ENCODE measurements around the gene SKIC3.

DNA sequence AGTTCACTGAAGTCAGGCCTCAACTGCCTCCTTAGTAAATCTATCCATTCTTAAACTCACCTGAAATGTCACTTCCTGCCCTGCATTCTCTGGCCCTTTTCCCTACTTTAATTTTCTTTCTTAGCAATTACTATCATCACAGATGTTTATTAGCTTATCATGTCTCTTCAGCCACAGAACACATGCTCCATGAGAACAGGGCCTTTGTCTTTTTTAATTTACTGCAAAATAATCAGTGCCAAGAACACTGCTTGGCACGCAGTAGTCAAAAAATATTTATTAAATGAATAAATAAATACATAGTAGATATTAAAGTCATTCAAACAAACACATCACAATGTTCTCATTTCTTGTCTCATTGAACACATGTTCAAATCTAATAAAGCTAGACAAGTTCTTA lies 46.2 kb downstream of the SKIC3 start:
- TF ChIP-seq, protein P1, sequence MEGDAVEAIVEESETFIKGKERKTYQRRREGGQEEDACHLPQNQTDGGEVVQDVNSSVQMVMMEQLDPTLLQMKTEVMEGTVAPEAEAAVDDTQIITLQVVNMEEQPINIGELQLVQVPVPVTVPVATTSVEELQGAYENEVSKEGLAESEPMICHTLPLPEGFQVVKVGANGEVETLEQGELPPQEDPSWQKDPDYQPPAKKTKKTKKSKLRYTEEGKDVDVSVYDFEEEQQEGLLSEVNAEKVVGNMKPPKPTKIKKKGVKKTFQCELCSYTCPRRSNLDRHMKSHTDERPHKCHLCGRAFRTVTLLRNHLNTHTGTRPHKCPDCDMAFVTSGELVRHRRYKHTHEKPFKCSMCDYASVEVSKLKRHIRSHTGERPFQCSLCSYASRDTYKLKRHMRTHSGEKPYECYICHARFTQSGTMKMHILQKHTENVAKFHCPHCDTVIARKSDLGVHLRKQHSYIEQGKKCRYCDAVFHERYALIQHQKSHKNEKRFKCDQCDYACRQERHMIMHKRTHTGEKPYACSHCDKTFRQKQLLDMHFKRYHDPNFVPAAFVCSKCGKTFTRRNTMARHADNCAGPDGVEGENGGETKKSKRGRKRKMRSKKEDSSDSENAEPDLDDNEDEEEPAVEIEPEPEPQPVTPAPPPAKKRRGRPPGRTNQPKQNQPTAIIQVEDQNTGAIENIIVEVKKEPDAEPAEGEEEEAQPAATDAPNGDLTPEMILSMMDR (IDR thresholded peaks at IDR 0.05; ENCODE audit: low read depth, low read length), result no peak
- no peak for TF ChIP-seq EZH2phosphoT487 (IDR thresholded peaks at IDR 0.05; ENCODE audit: low read depth)

Measured in OCI-LY3 (cell line).